Germinal center (tissue), 1 donor: ENCODE results near the gene MAN1B1.
"Not testable (repeated sequence)": the region's sequence is repeated elsewhere in the genome, so short reads cannot be mapped to it uniquely, and the experiment has no call there.

Experiments used
- DNase-seq: peaks from one replicate; pipeline ENCODE4 v3.0.0; 2012; ENCODE audit warnings: mixed read lengths, low spot score

MAN1B1 gene

DNA sequence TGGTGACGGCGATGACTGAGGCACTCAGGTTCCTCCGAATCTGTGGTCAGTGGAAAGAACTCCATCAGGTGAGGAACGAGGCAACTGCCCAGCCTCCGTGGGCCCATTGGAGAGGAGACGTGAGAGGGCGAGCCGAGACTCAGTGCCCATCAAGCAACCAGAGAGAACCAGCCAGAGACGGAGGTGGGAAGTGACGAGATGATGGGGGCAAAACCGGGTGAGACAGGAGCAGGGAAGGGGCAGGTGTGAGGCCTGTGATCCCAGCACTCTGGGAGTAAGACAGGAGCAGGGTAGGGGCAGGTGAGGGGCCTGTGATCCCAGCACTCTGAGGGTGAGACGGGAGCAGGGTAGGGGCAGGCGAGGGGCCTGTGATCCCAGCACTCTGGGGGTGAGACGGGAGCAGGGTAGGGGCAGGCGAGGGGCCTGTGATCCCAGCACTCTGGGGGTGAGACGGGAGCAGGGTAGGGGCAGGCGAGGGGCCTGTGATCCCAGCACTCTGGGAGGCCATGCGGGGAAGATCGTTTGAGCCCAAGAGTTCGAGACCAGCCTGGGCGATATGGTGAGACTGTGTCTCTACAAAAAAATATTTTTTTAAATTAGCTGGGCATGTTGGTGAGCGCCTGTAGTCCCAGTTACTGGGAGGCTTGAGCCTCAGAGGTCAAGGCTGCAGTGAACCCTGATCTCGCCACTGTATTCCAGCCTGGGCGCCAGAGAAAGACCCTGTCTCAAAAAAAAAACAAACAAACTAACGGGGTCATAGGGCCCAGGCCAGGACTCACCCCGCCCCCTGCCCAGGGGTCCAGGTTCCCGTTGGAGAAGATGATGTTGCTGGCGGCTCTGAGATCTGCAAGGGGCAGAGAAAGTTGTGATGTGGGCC lies 24.4 kb downstream of the MAN1B1 start:
- DNase-seq, result no peak

DNA sequence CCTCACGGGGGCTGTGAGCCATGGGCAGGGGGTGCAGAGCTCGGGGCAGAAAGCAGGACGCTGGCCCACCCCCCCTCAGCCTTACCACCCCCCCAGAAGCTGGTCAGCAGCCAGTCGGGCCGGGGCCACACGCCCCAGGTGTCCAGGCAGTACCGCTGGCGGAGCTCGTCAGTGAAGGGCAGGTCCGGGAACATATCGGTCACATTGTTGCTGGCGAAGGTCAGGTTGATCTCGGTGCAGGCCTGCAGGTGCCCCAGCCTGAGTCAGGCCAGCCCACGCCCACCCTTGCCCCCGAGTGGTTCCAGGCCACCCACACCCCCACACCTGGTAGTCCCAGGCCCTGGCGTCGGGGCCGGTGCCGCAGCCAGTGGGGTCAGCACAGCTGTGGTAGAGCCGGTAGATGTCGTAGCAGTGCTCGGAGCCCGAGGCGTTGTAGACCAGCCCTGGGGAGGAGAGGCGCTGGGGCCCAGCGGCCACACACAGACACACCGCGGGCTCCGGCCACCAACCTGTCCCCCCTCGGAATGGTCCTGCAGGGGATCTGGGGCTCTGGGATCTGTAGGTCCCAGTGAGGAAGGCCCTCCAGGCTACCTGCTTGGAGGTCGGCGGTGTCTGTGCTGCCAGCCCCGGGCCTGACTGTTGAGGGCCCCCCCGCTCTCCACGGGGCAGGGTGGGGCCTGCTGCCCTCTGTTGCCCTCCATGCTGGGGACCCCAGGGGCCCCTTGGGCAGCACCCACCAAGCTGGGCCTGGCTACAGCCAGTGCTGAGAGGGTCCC lies 25.2 kb downstream of the MAN1B1 start:
- DNase-seq, result no peak

DNA sequence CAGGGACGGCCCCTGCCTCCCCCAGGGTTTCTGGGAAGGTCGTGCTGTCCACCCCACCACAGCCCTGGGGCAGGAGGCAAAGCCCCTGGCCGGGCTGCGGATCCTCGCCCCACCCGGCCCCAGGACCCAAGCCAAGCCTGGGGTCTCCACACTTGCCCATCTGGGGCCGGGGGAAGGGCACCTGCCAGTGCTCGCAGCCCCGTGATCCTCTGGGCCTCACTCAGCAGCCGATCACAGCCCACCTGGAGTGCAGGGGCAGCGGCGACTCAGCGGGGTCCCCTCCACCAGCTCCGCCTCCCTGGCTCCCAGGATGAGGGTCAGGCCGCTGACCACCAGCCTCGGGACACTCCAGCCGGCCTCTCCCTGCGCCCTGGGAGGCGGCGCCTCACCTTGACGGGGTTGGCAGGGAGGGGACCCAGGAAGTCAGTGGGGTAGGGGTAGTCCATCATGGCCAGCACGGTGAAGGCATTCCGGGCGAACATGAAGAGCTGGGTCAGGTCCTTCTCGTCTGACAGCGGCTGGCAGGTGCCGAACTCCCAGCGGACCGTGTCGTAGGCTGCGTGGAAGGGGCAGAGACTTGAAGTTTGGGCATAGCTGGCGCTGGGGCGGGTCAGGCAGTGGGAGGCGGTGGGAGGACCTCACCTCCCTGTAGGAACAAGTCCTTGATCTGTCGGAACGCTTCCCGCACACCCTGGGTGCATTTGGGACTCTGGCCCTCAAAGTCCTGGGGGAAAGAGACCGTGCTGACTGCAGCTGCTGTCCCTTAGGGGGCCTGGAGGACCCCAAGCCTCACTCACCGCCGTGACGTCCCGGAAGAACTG lies 26.0 kb downstream of the MAN1B1 start:
- DNase-seq, result no peak

DNA sequence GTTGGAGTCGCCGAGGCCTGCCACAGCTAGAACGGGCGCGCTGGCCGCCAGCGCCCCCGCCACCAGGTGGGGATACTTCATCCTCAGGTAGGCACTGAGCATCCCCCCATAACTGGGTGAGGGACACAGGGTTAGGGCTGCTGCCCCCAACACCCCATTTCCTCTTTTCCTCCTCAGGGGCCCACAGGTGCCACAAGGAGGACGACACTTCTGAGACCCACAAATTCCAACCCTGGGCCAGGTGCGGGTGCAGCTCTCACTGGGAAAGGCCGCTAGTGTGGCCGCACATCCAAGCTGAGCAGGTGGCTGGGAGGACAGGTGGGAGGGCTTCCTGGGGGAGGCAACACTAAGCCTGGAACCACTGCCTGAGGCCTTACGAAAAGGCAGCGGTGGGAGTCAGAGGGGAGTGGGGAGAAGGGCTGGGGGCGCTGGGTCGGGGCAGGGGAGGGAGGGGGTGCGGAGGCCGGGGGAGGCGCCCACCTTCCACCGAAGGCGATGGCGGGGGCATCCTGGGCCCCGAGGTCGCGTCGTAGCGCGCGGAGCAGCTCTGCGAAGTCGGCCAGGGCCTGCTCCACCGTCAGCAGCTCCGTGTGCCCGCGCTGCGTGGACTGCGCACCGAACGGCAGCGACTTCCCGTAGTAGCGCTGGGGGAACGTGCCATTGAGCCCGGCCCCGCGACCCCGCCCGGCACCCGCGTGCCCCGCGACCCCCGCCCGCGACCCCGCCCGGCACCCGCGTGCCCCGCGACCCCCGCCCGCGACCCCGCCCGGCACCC lies 26.8 kb downstream of the MAN1B1 start:
- peak; percentile 46 for DNase-seq

DNA sequence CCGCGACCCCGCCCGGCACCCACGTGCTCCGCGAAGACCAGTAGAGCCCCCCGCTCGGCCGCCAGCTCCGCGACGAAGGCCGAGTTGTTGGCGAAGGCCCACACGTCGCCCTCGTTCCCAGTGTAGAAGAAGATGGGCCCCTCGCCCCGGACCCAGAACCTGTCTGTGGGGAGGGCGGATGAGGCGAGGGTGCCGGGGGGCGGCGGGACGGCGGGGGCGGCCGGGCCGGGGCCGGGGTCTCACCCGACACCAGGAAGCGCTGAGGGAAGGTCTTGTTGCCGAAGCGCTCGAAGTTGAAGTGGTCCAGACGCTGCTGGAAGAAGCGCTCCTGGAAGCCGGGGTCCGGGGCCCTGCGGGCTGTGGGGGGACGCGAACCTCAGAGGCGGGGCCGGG lies 27.4 kb downstream of the MAN1B1 start:
- DNase-seq, result no peak

DNA sequence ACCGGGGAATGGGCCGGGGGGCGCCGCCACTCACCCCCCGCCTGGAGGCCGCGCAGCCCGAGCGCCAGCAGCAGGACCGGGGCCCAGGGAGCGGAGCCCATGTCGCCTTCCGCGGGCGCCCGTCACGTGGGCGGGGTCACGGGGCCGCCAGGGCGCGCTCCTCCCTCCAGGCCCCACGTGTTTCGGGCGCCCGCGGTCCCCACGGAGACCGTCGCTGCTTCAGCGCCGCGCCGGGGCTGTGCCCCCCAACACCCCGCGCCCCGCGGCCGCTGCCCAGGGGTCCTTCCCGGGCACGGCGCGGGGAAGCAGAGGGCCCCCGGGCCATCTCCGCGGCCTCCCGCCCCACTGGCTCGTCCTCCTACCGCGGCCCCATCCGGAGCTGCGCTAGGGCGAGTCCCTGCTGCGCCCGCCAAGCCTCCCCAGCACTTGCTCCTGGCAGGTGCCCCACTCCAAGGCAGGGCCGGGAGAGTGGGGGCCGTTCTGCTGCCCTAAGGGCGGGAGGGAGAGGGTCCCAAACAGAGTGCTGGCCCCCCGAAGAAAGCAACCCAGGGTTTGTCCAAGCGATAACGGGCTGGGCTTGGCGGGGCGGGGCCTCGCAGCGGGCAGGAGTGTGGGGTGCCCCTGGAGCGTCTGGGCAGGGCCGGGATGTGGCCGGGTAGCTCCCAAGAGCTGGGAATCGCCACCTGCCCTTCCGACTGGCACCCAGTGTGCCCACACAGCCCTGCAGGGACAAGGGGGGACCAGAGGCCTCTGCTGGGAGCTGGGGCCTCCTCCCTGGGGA lies 28.0 kb downstream of the MAN1B1 start, which contains the start of gene DPP7:
DPP7 (minus strand) TSS at position 121 of the 781 bp plus-strand sequence; CDS start at position 101, 20 bp downstream.
- peak; percentile 91 for DNase-seq

DNA sequence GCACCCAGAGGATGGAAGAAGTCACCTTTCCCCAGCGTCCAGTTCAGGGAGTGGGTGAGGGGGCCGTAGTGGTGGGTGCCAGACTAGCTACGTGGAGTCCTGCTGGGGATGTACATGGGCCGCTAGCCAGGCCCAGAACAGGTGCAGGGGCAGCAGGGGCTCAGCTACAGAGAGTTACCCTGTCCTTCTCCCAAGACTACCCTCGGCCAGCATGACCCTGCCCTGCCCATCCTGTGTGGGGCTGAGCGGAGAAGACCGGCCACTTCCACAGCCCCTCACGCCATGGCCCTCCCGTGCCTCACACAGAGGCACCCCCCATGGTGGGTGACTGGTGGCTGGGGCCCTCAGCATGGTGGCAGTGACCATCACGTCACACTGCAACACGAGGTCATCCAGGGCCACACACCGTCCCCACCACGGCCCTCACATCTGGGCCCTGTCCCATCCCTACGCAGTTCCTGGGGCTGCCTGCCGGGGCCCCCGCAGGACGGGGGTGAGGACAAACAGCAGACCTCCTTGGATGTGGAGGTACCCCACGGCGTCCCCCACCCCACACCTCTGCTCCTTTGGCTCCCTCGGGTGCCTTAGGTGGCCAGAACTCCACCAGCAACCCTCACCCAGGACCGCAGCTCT lies 28.7 kb downstream of the MAN1B1 start:
- DNase-seq, result no peak

DNA sequence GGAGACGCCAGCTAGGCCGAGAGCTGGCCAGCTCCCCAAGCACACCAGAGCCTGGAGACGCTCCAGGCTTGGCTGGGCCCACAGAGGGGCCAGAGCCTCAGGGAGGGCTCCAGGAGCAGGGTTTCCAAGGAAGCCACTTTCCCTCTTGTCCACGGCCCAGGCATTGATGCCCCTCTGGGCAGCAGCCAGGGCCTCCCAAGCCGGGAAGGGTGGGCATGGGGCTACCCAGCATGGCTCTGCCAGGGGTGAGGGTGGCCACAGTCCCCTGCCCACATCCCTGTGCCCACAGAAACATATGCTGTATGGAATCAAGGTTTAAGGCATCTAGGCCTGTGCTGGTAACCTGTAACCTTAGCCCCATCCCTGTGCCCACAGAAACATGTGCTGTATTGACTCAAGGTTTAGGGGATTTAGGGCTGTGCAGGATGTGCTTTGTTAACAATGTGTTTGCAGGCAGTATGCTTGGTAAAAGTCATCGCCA lies 29.3 kb downstream of the MAN1B1 start:
- DNase-seq, result no peak

DNA sequence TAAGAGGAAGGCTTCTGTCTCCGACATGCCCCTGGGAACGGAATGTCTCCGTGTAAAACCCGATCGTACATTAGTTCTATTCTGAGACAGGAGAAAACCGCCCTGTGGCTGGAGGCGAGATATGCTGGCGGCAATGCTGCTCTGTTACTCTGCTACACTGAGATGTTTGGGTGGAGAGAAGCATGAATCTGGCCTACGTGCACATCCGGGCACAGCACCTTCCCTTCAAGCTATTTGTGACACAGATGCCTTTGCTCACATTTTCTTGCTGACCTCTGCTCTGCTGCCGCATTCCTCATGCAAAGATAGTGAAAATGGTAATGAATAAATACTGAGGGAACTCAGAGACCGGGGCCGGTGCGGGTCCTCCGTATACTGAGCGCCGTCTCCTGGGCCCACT lies 29.9 kb downstream of the MAN1B1 start:
- no peak for DNase-seq

DNA sequence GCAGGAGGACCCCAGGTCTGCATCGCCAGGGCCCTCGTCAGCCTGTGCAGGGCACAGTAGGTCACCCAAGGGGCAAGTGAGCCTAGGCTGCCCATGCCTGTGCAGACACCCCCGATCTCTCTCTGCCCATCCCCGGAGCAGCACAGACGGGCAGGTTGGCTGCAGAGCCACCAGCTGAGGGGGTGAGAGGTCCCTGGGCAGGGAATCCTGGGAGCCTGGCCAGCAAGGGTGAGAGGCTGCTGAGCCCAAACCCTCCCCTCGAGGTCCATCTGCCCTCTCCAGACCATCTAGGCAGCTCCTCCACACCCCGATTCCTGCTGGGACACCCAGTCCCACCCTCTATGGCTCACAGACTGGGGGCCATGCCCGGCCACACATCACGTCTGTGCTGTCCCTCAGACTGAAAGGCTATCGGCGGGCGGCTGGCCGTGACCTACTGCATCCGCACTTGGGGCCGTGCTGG lies 30.5 kb downstream of the MAN1B1 start:
- no peak for DNase-seq

DNA sequence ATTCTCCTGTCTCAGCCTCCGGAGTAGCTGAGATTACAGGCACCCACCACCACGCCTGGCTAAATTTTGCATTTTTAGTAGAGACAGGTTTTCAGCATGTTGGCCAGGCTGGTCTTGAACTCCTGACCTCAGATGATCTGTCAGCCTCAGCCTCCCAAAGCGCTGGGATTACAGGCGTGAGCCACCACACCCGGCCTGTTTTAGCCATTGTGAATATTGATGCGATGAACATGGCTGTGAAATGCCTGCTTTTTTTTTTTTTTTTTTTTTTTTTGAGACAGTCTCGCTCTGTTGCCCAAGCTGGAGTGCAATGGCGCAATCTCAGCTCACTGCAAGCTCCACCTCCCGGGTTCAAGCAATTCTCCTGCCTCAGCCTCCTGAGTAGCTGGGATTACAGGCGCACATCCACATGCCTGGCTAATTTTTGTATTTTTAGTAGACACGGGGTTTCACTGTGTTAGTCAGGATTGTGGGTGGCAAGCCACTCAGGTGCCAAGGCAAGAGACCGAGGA lies 31.4 kb downstream of the MAN1B1 start:
- DNase-seq, result not testable (repeated sequence)

DNA sequence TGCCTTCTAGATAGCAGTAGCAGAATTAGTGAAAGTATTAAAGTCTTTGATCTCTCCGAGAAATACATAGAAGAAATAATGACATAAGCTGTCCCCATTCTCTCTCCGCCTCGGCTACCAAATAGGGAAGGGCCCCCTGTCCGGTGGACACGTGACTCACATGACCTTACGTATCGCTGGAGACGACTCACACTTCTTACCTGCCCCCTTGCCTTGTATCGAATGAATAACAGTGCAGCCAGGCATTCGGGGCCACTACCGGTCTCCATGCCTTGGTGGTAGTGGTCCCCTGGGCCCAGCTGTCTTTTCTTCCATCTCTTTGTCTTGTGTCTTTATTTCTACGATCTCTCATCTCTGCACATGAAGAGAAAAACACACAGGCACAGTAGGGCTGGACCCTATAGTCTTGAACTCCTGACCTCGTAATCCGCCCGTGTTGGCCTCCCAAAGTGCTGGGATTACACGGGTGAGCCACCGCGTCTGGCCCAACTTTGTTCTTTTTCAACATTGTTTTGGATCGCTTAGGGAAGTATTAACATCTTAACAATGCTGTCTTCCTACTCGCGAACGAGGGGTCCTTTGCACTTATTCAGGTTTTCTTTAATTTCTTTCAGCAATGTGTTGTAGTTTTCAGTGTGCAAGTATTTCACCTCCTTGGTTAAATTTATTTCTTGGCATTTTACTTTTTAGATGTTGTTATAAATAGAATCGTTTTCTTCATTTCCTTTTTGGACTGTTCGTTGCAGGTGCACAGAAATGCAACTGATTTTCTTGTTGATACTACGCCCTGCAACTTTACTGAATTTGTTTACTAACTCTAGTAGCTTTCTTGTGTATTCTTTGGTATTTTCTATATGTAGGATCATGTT lies 35.4 kb downstream of the MAN1B1 start:
- DNase-seq, result not testable (repeated sequence)

DNA sequence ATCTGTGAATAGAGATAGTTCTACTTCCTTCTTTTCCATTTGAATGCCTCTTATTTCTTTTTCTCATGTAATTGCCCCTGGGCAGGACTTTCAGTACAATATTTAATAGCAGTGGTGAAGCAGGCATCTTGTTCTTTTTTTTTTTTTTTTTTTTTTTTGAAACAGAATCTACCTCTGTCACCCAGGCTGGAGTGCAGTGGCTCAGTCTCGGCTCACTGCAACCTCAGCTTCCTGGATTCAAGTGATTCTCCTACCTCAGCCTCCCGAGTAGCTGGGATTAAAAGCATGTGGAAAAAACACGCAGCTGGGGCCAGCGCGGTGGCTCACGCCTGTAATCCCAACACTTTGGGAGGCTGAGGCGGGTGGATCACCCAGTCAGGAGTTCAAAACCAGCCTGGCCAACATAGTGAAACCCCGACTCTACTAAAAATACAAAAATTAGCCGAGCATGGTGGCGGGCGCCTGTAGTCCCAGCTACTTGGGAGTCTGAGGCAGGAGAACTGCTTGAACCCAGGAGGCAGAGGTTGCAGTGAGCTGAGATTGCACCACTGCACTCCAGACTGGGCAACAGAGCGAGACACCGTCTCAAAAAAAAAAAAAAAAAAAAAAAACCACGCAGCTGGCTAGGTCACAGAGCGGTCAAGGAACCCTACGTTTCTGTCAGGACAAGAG lies 36.1 kb downstream of the MAN1B1 start:
- not testable (repeated sequence) for DNase-seq

DNA sequence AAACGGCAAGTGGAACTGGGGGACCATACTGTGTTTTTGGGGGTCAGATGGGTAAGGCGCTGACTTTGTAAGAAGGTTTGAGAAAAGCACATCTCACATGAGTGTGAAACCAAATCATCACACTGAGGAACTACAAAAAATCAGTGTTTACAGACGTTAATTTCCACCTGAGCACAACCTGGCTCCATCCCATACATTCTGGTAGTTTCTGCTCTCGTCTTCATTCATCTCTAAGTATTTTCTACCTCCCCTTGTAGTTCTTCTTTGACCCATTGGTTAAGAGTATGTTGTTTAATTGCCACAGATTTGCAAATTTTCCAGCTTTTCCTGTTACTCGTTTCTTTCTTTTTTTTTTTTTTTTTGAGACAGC lies 36.7 kb downstream of the MAN1B1 start:
- no peak for DNase-seq

DNA sequence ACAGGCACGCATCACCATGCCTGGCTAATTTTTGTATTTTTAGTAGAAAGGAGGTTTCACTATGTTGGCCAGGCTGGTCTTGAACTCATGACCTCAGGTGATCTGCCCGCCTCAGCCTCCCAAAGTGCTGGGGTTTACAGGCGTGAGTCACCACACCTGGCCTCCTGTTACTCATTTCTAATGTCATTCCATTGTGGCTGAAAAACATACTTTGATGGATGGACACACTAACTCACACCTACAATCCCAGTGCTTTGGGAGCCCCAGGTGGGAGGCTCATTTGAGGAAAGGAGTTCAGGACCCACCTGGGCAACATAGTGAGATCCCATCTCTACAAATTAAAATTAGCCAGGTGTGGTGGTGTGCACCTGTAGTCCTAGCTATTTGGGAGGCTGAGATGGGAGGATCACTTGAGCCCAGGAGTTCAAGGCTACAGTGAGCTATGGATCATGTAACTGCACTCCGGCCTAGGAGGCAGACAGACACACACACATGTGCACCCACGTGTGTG lies 37.2 kb downstream of the MAN1B1 start:
- not testable (repeated sequence) for DNase-seq

DNA sequence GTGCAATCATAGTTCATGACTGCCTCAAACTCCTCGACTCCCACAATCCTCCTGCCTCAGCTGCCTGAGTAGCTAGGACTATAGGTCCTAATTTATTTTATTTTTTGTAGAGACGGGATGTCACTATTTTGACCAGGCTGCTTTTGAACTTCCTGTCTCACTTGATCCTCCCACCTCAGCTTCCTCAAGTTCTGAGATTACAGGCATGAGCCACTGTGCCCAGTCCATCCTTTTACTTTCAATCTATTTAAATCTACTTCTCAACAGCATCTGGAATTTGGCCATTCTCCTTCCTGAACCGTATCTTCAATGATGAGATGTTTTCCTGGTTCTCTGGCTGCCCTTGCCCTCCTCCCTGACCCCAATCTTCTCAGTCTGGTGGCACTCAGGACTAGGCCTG lies 40.0 kb downstream of the MAN1B1 start:
- DNase-seq, result no peak

DNA sequence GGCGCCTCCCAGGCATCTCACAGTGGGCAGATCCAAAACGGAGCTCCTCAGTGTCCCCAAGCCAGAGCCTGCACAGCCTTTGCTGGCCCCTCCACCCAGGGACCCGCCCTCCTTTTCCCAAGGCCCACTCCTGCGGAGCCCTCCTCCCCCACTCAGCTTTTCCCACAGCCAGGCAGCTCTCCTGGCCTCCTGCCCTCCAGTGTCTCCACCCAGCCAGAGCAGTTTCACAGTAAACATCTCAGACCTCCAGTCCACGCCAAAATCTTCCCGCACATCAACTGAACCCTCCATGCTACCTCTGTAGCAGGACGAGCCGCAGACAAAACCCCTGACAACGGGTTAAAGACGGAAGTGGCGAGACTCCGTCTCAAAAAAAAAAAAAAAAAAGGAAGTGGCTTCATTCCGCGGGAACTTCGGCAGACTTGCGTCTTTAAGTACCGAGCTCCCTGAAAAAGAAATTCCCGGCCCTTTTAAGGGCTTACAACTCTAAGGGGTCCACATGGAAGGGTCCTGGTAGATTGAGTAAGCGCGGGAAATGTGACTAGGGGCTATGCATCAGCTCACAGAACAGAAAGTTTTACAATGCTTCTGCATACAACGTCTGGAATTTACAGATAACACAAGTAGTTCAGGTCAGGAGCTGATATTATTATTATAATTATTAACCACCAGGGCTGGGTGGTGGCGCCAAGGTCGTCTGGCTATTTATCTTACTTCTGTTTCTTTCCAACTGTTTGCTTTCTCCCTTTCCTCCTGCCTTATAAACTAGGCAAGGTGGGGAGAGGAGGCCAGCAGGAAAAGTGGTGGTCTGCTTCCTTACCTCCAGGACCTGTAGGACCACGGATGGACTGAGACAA lies 40.7 kb downstream of the MAN1B1 start:
- peak; percentile 57 for DNase-seq
